Uterus (tissue), 2 donors: ENCODE data around the gene SYT2.

ENCODE experiments used
- POLR2A ChIP-seq, 2 donors: fragments of 450-650 bp; IDR thresholded peaks; one replicate each; pipeline ENCODE4 v1.6.1; 2016; ENCODE audit warnings: antibody characterized with exemption in 2 of 2, mild to moderate bottlenecking in 1 of 2, moderate library complexity in 1 of 2
- TF ChIP-seq, protein P1 (sequence below), 4 experiments: fragments of 200-600 bp in 2 of 4; fragments of 450-650 bp in 2 of 4; sonication (generic) in 2 of 4; IDR thresholded peaks; one replicate each; pipeline ENCODE4 v1.5.1; 2016 to 2019; ENCODE audit warnings: antibody characterized with exemption in 4 of 4, mild to moderate bottlenecking in 2 of 4, moderate library complexity in 1 of 4

DNA sequence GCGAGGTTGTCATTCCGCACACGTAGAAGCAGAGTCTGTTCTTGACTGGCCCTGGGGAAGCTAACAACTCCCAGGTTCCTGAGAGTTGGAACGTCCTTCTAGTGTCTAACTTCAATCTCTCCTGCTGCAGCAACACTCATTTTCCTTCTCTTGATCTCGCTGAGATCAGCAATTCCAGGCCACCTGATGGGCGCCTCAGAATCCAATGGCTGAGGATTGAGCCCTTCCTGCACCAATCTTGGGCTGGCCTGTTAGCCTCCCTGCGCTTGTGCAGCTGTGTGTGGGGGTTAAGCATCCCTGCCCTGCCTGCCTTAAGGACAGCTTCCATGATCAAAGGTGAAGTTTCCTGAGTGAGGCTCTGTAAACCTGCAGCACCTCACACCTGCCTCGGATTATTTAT is 87.9 kb downstream of the SYT2 start:
- no peak for TF ChIP-seq POLR2A (IDR thresholded peaks at IDR 0.05)
- TF ChIP-seq, protein P1, sequence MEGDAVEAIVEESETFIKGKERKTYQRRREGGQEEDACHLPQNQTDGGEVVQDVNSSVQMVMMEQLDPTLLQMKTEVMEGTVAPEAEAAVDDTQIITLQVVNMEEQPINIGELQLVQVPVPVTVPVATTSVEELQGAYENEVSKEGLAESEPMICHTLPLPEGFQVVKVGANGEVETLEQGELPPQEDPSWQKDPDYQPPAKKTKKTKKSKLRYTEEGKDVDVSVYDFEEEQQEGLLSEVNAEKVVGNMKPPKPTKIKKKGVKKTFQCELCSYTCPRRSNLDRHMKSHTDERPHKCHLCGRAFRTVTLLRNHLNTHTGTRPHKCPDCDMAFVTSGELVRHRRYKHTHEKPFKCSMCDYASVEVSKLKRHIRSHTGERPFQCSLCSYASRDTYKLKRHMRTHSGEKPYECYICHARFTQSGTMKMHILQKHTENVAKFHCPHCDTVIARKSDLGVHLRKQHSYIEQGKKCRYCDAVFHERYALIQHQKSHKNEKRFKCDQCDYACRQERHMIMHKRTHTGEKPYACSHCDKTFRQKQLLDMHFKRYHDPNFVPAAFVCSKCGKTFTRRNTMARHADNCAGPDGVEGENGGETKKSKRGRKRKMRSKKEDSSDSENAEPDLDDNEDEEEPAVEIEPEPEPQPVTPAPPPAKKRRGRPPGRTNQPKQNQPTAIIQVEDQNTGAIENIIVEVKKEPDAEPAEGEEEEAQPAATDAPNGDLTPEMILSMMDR (IDR thresholded peaks at IDR 0.05), result no peak
